C4-2B (cell line): Measurements from ENCODE around the gene GLI1.
"Not testable (repeated sequence)": the region's sequence is repeated elsewhere in the genome, so short reads cannot be mapped to it uniquely, and the experiment has no call there.

Experiments
- ZFX ChIP-seq: fragments of 450-650 bp; IDR thresholded peaks from 2 replicates; pipeline ENCODE4 v1.6.1; 2017
- TF ChIP-seq, protein P1 (sequence below): fragments of 450-650 bp; conservative IDR thresholded peaks from 2 replicates; pipeline ENCODE4 v1.5.1; 2017; ENCODE audit warnings: mild to moderate bottlenecking

DNA sequence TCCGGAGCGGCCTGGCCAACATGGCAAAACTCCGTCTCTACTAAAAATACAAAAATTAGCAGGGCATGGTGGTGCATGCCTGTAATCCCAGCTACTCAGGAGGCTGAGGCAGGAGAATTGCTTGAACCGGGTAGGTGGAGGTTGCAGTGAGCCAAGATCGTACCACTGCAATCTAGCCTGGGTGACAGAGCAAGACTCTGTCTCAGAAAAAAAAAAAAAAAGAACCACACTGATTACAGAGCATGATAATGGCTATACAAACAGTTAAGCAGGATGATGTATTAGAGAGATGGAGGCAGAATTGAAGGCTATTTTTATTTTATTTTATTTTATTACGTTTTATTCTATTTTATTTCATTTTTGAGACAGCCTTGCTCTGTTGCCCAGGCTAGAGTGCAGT is 15.2 kb upstream of the GLI1 start:
- TF ChIP-seq, protein P1, sequence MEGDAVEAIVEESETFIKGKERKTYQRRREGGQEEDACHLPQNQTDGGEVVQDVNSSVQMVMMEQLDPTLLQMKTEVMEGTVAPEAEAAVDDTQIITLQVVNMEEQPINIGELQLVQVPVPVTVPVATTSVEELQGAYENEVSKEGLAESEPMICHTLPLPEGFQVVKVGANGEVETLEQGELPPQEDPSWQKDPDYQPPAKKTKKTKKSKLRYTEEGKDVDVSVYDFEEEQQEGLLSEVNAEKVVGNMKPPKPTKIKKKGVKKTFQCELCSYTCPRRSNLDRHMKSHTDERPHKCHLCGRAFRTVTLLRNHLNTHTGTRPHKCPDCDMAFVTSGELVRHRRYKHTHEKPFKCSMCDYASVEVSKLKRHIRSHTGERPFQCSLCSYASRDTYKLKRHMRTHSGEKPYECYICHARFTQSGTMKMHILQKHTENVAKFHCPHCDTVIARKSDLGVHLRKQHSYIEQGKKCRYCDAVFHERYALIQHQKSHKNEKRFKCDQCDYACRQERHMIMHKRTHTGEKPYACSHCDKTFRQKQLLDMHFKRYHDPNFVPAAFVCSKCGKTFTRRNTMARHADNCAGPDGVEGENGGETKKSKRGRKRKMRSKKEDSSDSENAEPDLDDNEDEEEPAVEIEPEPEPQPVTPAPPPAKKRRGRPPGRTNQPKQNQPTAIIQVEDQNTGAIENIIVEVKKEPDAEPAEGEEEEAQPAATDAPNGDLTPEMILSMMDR = not testable (repeated sequence)
- TF ChIP-seq ZFX = not testable (repeated sequence)
